ENCODE data around the gene DISP3. TPM values are rescaled to one million over a fixed set of nuclear protein-coding genes. Genes with fewer than 3 reads are reported as not detected.

DISP3 gene
- total RNA-seq, 2 experiments from 2014 or later: 0.97 to 1.7 TPM

GRCh38 chr1:11538886-11539285, 59.9 kb downstream of the DISP3 start:
- Histone ChIP-seq H3K4me2 (ENCODE audit: low read length) (no peak overlapping the region), H3K9me3 (ENCODE audit: low read length) (no peaks in the 10 kb centered on the region), H3K4me3 (ENCODE audit: low read depth, low read length, poor library complexity, severe bottlenecking) (no peak overlapping the region), H3K36me3 (ENCODE audit: insufficient read depth, low read length) (no peaks in the 10 kb centered on the region), H3K79me2 (ENCODE audit: insufficient read depth, low read depth, low read length) (no peaks in the 10 kb centered on the region), H2AFZ (ENCODE audit: low read length) (no peak overlapping the region), H3K4me1 (ENCODE audit: insufficient read depth, low read length, poor library complexity, severe bottlenecking) (no peaks in the 10 kb centered on the region), H3K27ac (ENCODE audit: low read depth, low read length, poor library complexity, severe bottlenecking) (no peak overlapping the region), H4K20me1 (ENCODE audit: insufficient read depth, low read length) (no peaks in the 10 kb centered on the region), H3K9me2 (ENCODE audit: insufficient read depth, low read length) (no peaks in the 10 kb centered on the region)
- DNase-seq (ENCODE audit: low spot score): no peak
- no TSS peak for BruUV-seq (replicated peaks)
- ChIA-PET POLR2A (no interaction called here), CTCF (ENCODE audit: unreplicated experiment) (no interaction called here)
- TF ChIP-seq, protein P1, sequence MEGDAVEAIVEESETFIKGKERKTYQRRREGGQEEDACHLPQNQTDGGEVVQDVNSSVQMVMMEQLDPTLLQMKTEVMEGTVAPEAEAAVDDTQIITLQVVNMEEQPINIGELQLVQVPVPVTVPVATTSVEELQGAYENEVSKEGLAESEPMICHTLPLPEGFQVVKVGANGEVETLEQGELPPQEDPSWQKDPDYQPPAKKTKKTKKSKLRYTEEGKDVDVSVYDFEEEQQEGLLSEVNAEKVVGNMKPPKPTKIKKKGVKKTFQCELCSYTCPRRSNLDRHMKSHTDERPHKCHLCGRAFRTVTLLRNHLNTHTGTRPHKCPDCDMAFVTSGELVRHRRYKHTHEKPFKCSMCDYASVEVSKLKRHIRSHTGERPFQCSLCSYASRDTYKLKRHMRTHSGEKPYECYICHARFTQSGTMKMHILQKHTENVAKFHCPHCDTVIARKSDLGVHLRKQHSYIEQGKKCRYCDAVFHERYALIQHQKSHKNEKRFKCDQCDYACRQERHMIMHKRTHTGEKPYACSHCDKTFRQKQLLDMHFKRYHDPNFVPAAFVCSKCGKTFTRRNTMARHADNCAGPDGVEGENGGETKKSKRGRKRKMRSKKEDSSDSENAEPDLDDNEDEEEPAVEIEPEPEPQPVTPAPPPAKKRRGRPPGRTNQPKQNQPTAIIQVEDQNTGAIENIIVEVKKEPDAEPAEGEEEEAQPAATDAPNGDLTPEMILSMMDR (conservative IDR thresholded peaks at IDR 0.05; ENCODE audit: low read length): no peak
- no peak for TF ChIP-seq EZH2phosphoT487 (IDR thresholded peaks at IDR 0.05; ENCODE audit: borderline replicate concordance, low read depth, low read length)
- intact Hi-C loops (cut with micrococcal nuclease; ENCODE audit: unreplicated experiment): no loop called here

- intact Hi-C loops (cut with micrococcal nuclease; ENCODE audit: unreplicated experiment): no loop called here
- DNase-seq (ENCODE audit: low spot score): no peak
- ChIA-PET POLR2A (no interaction called here), CTCF (ENCODE audit: unreplicated experiment) (no interaction called here)
- BruUV-seq (replicated peaks): no TSS peak
- no peaks in the 10 kb centered on the region for H3K79me2 ChIP-seq (ENCODE audit: insufficient read depth, low read depth, low read length)
- no peaks in the 10 kb centered on the region for H3K9me2 ChIP-seq (ENCODE audit: insufficient read depth, low read length)
- H3K4me2 ChIP-seq (ENCODE audit: low read length): no peak overlapping the region
- H3K36me3 ChIP-seq (ENCODE audit: insufficient read depth, low read length): no peaks in the 10 kb centered on the region
- no peak overlapping the region for H3K27ac ChIP-seq (ENCODE audit: low read depth, low read length, poor library complexity, severe bottlenecking)
- no peak overlapping the region for H2AFZ ChIP-seq (ENCODE audit: low read length)
- H3K9me3 ChIP-seq (ENCODE audit: low read length): no peaks in the 10 kb centered on the region
- no peaks in the 10 kb centered on the region for H3K4me1 ChIP-seq (ENCODE audit: insufficient read depth, low read length, poor library complexity, severe bottlenecking)
- no peak for TF ChIP-seq EZH2phosphoT487 (IDR thresholded peaks at IDR 0.05; ENCODE audit: borderline replicate concordance, low read depth, low read length)
- TF ChIP-seq, protein P1 (conservative IDR thresholded peaks at IDR 0.05; ENCODE audit: low read length): no peak
- no peaks in the 10 kb centered on the region for H4K20me1 ChIP-seq (ENCODE audit: insufficient read depth, low read length)
- no peak overlapping the region for H3K4me3 ChIP-seq (ENCODE audit: low read depth, low read length, poor library complexity, severe bottlenecking)
Measured at GRCh38 chr1:11539850-11540772, 61.2 kb downstream of the DISP3 start.

- ChIA-PET POLR2A (no interaction called here), CTCF (ENCODE audit: unreplicated experiment) (no interaction called here)
- Histone ChIP-seq H3K79me2 (ENCODE audit: insufficient read depth, low read depth, low read length) (no peaks in the 10 kb centered on the region), H3K4me1 (ENCODE audit: insufficient read depth, low read length, poor library complexity, severe bottlenecking) (no peaks in the 10 kb centered on the region), H3K4me3 (ENCODE audit: low read depth, low read length, poor library complexity, severe bottlenecking) (no peak overlapping the region), H4K20me1 (ENCODE audit: insufficient read depth, low read length) (no peaks in the 10 kb centered on the region), H3K36me3 (ENCODE audit: insufficient read depth, low read length) (no peaks in the 10 kb centered on the region), H3K4me2 (ENCODE audit: low read length) (no peak overlapping the region), H3K9me2 (ENCODE audit: insufficient read depth, low read length) (no peaks in the 10 kb centered on the region), H3K9me3 (ENCODE audit: low read length) (no peaks in the 10 kb centered on the region), H3K27ac (ENCODE audit: low read depth, low read length, poor library complexity, severe bottlenecking) (no peak overlapping the region), H2AFZ (ENCODE audit: low read length) (no peak overlapping the region)
- BruUV-seq (replicated peaks): no TSS peak
- no peak for DNase-seq (ENCODE audit: low spot score)
- no peak for TF ChIP-seq EZH2phosphoT487 (IDR thresholded peaks at IDR 0.05; ENCODE audit: borderline replicate concordance, low read depth, low read length)
- TF ChIP-seq, protein P1 (conservative IDR thresholded peaks at IDR 0.05; ENCODE audit: low read length): no peak
- intact Hi-C loops (cut with micrococcal nuclease; ENCODE audit: unreplicated experiment): no loop called here
Measured at GRCh38 chr1:11540773-11541160, 61.8 kb downstream of the DISP3 start.
